Fibroblast of skin of right biceps (primary cell): ENCODE results near the gene SLC35F3.
"Not testable (repeated sequence)": the region's sequence is repeated elsewhere in the genome, so short reads cannot be mapped to it uniquely, and the experiment has no call there.

Experiments
- DNase-seq: peaks from one replicate; pipeline ENCODE4 v3.0.0-alpha.2; 2013

The SLC35F3 gene

DNA sequence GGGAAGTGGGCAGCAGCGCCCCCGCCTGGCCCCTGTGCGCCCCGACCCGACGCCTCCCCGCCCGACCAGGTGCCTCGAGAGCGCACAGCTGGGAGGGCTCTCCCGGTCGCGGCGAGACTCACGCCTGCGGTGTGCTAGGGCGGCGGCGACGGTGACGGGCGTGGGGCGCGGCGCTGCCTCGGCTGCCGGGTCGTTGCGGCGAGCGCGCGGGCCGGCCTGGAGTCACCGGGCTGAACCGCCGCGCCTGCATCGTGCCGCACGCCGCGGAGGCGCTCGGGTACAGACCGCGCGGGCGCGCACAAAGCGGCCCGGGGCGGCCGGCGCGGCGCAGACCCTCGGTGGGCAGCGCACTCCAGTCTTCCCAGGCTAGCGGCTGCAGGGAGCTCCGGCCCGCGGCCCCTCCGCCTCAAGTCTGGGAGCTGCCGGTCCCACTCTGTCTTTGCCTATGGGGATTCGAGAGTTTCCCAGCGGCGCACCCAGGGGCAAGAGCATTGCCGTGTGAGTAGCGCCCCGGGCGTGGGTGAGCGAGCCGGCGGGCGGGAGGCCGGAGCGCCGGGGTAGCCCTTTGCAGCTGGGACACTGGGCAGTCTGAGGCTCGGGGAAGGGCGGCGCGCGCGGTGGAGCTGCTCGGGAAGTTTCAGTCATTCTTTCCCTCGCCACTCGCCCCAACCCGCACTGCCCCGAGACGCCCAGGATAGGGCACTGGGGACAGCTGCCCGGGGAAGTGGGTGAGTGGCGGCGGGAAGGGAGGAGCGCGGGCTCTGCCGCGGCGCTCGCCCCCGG, at the start of gene SLC35F3:
Gene SLC35F3, plus strand, starts transcription at position 44 of the 783 bp plus-strand sequence.
- DNase-seq, result peak; percentile 37

DNA sequence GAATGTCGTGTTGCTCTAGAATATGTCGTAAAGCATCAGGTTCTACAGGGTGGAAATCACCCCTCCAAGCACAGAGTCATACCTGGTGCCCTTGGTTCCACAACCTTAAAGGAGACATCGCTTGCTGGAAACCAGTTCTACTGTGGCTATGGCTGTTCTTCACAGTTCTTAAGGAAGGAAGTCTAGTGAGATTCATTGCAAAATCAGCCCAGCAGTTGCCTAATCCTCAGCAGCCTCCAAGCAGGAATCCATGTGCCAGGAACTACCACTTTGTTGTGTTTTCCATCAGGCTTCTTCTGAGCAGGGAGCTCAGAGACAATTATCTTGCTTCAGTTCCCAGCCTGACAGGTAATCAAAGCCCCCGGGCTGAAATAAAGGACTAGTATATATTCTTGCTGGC, 45.0 kb upstream of the SLC35F3 start:
- no peak for DNase-seq

DNA sequence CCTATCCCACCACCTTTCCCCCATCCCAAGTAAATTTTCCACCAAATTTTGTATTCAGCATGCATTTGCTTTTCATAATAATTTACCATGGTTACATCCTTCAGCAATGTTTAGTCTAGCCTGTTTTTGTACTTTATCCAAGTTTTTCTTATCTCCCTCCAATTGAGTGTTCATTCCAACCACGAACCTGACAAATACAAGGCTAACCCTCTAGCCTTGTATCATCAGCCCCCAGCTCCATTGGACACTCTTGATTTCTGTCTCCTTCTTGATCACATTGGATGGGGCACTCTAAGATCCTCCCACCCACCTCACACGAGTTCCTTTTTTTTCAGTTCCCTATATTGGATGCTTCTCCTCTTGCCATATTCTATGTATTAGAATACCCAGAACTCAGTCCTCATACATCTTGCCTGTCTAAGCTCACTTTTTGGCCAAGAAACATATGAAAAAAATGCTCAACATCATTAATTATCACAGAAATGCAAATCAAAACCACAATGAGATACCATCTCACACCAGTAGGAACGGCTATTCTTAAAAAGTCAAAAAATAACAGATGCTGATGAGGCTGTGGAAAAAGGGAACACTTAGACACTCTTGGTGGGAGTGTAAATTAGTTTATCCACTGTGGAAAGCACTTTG, 40.5 kb upstream of the SLC35F3 start:
- DNase-seq, result no peak

DNA sequence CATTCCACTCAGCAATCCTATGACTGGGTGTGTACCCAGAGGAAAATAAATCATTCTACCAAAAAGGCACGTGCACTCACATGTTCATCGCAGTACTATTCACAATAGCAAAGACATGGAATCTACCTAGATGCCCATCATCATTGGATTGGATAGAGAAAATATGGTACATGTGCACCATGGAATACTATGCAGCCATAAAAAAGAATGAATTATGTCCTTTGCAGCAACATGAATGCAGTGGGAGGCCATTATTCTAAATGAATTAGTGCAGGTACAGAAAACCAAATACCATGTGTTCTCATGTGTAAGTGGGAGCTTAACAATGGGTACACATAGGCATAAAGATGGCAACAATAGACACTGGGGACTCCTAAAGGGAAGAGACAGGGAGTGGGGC, 39.9 kb upstream of the SLC35F3 start:
- DNase-seq, result no peak

- no peak for DNase-seq
Measured at GRCh38 chr1:233865216-233865615, 39.3 kb upstream of the SLC35F3 start.

DNA sequence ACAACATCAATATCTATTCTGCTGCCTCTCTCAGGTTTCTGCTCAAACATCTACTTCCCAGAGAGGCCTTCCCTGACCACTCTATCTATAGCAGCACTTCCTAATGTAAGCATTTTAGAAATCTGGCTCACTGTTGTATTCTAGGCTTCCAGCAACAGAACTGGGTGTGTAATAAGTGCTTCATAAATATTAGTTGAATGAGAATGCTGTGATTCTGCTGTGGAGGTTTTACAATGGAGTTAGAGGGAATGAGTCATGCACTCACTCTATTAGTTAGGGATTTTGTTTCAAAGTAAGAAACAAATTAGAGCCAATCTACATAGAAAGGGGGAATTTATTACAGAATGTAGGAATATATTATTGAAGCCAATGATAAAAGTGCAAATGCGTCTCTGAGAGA, 38.6 kb upstream of the SLC35F3 start:
- peak; percentile 31 for DNase-seq

DNA sequence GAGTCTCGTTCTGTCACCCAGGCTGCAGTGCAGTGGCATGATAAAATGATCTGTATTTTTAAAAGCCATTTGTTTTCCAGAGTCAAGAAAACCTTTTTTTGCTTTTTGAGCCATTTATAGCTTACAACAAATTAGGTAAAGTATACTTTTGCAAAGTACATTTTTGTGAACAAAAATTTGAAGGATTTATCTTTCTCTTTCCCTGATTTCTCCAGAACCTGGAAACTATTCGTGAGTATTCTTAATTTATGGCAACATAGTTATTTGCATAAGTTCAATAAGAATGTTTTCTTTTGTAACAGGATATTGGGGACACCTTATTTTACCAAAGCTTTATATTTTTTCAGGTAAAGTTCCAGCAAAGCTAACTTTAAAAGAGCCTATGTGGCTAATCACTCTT, 37.4 kb upstream of the SLC35F3 start:
- DNase-seq, result no peak

GRCh38 chr1:233868461-233868860, 36.0 kb upstream of the SLC35F3 start:
- peak; percentile 62 for DNase-seq

DNA sequence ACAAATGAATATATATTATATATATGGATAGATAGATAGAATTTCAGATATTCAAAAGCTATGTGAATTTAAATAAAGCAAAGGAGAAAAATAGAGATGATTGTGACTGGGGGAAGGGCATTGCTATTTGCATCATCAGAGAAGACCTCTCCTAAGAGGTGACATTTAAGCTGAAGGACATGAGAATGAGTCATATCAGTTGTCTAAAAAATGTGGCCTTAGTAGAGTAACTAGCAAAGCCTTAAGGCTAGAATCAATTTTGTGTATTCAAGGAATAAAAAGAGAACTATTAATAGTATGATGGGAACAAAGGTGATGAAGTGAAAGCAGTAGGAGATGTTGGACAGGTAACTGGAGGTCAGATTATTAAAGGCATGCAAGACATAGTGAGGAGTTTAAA, 34.8 kb upstream of the SLC35F3 start:
- peak; percentile 3 for DNase-seq

GRCh38 chr1:233873666-233874065, 30.8 kb upstream of the SLC35F3 start:
- DNase-seq, result peak; percentile 48

GRCh38 chr1:233879841-233880240, 24.6 kb upstream of the SLC35F3 start:
- peak; percentile 44 for DNase-seq

- DNase-seq, result no peak
Measured at GRCh38 chr1:233883671-233884070, 20.8 kb upstream of the SLC35F3 start.

DNA sequence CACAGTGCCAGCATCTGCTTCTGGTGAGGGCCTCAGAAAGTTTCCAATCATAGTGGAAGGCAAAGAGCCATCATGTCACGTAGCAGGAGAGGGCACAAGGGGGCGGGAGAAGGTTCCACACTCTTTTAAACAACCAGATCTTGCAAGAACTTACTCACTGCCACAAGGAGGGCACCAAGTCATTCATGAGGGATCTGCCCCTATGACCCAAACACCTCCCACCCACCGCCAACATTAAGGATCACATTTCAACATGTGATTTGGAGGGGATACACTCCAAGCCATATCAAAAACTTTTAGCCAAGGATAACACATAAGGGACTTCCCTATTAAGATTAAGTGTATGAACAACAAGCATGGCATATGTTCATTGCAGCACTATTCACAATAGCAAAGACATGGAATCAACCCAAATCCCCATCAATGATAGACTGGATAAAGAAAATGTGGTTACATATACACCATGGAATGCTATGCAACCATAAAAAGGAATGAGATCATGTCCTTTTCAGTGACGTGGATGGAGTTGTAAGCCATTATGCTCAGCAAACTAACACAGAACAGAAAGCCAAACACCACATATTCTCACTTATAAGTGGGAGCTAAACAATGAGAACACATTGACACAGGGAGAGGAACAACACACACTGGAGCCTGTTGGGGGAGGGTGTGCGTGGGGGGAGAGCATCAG, 19.9 kb upstream of the SLC35F3 start:
- DNase-seq, result peak; percentile 77

DNA sequence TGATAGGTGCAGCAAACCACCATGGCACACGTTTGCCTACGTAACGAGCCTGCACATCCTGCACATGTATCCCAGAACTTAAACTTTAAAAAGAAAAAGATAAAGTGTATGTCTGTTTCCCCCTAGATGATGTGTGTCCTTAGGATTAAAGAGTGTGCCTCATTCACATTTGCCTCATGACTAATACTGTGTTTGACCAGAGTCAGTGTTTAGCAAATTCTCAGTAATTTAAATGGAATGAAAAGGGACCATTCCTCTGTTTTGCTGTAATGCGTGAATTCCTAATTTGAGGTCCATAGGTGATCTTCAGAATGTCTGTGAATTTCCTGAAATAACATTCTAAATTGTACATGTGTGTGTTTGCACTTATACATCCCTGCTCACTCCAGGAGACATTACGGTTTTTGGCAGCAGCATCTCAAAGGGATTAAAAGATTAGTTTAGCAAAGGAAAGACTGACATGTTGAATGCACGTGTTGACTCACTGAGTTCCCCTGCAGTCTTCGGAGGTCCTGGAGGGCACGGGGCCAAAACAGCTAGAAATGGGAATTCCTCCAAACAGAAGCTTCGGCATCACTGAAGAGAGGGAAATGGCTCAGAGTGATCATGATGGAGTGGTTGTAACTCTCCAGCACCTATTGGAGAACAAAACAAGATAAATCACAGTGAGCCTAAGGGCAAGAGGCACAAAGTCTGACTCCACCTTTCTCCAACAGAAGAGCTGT, 19.1 kb upstream of the SLC35F3 start:
- peak; percentile 90 for DNase-seq

- not testable (repeated sequence) for DNase-seq
Measured at GRCh38 chr1:233891151-233891550, 13.3 kb upstream of the SLC35F3 start.

GRCh38 chr1:233897325-233898162, 6.9 kb upstream of the SLC35F3 start:
- no peak for DNase-seq

DNA sequence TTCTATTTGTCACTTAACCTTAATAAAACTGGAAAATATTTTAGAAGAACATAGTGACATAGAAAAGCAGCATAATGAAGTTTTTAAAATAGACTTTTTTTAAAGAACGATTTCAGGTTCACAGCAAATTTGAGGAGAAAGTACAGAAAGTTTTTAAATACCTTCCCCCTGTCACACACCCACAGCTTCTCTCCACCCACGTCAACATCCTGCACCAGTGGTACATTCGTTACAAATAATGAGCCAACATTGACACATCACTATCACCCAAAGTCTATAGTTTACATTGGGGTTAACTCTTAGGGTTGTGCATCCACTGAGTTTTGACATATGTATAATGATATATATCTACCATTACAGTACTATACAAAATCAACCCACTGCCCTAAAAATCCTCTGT, 3.0 kb upstream of the SLC35F3 start:
- no peak for DNase-seq

DNA sequence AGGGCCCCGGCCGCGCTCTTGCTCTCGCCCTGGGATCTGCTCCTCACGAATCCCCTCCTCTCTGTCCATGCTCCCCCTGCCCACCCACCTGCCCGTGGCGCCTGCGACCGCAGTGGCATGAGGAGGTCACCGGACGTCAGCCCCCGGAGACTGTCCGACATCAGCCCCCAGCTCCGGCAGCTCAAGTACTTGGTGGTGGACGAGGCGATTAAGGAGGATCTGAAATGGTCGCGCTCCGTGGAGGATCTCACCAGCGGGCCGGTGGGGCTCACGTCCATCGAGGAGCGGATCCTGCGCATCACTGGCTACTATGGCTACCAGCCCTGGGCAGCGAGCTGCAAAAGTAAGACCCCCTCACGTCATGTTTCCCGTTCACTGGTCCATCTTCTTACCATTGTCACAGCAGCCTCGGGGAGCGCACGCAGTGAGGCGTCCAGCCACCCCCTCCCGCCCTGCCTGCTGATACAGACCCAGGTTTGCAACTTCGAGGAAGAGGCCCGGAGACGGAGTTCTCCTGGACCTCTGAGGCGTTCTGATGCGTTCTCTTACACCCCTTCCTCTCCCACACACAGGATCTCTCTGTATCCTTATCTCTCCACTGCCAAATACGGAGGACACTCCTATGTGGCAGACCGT, 1.1 kb downstream of the SLC35F3 start:
- no peak for DNase-seq

GRCh38 chr1:233907151-233907550, 2.7 kb downstream of the SLC35F3 start:
- peak; percentile 30 for DNase-seq

GRCh38 chr1:233908092-233908491, 3.6 kb downstream of the SLC35F3 start:
- DNase-seq, result no peak

GRCh38 chr1:233909195-233909594, 4.7 kb downstream of the SLC35F3 start:
- peak; percentile 91 for DNase-seq

DNA sequence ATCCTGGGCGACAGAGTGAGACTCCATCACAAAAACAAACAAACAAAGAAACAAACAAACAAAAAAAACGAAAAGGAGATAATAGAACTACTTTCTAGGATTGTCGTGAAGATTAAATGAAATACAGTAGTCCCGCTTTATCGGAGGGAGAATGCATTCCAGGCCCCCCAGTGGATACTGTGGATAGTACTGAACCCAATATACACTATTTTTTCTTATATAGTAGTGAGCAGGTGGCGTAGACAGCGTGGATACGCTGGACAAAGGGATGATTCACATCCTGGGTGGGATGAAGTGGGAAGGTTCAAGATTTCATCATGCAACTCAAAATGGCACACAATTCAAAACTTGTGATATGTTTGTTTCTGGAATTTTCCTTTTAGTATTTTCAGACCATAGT, 8.0 kb downstream of the SLC35F3 start:
- no peak for DNase-seq
